ENCODE results near the gene VOPP1.

The VOPP1 gene

DNA sequence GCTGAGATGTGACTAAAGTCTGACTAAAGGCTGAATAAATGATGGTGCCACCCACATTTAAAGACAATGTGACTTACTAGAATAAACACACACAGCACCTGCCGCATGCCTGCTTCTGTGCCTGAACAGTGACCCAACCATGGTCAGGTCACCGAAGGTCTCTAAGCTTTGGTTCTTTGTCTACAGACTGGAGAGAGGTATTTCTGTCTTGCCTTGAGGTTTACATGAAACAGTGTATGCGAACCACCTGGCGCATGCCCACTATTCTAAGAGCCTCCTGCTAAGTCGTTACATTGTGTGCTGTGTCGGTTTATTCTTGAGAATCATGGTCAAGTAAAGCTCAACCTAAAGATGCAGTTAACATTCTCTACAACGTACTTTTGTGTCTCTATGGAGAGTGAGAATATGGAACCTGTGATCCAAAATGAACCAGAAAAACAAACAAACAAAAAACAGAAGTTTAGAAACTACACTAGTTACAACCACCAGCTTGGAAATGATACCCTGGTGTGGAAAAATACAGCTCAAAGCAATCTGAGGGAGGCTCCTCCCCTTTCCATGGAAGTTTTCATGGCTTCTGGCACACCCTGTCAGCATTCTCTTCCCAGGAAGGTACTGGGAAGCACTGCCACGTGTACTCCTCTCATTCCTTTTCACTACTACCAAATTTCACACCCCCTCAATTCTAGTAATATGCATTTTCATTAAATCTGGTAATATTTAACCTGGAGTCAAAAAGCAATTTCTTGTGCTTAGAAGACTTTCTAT is 40.0 kb downstream of the VOPP1 start:
- no peak for DNase-seq (ENCODE audit: low read depth)

DNA sequence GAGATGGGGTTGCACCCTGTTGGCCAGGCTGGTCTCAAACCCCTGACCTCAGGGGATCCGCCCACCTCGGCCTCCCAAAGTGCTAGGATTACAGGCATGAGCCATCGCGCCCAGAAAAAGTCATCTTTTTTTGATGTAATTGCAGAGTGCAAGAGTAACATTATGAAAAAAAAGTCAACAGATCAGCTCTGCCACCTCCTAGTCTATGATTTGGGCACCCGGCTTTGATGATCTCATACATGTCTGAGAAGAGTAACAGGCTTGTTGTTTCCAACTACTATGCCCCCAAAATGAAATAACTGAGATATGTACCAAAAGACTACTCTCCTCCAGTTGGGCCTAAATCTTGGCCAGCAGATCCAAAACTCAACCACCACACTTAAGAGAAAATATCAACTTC is 40.8 kb downstream of the VOPP1 start:
- no peak for DNase-seq (ENCODE audit: low read depth)

DNA sequence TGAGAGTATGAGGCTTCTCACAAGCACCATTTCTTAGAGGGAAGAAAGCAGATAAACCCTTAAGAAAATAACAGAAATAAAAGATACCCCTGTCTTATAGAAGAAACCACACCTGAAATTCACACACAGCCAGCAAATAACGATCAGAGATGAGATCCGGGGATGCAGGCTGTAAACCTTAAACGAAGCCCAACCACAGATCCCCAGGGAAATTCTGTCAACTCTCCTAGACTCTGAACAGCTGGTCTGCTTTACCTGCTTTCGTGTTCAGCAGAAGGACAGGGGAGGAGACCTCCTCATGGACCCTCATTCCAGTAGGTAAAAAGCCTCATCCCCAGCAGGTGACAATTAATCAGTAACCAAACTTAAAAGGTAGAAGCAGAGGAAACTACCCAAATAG is 45.0 kb downstream of the VOPP1 start:
- DNase-seq (ENCODE audit: low read depth) = no peak

DNA sequence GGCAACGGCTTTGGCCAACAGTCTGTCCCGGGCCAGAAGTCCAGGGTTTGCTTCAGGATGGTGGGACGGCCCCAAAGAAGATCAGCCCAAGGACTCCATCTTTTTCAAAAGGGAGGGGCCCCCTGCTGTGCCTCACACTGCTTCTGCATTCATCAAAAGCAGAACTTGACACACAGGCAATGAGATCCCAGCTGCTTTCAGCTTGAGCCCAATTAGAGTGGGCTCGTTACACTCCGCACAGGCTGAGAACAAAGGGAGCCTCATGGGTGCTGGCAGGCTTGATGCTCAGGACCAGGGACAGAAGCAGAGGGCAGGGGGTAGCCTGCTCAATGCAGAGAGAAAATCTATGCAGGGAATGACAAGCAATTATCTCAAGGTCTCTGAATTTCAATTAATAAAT is 45.5 kb downstream of the VOPP1 start:
- no peak for DNase-seq (ENCODE audit: low read depth)

DNA sequence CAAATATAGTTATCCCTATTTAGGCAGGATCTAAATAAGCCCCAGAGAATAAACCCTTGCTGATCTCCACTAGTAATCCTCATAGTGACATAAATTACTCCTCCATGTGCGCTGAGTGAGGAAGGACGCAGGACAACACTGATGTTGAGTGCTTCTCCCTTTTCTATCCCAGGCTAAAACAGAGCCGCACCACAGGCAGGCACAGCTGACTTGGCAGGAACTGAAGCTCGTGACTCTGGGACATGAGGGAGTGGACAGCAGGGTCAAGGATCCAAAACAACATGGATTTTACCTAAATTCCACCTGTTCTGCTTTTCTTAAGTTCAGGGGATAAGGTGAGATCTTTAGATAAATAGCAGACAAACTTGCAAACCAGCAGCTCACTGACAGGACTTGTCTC is 46.0 kb downstream of the VOPP1 start:
- DNase-seq (ENCODE audit: low read depth) = no peak

DNA sequence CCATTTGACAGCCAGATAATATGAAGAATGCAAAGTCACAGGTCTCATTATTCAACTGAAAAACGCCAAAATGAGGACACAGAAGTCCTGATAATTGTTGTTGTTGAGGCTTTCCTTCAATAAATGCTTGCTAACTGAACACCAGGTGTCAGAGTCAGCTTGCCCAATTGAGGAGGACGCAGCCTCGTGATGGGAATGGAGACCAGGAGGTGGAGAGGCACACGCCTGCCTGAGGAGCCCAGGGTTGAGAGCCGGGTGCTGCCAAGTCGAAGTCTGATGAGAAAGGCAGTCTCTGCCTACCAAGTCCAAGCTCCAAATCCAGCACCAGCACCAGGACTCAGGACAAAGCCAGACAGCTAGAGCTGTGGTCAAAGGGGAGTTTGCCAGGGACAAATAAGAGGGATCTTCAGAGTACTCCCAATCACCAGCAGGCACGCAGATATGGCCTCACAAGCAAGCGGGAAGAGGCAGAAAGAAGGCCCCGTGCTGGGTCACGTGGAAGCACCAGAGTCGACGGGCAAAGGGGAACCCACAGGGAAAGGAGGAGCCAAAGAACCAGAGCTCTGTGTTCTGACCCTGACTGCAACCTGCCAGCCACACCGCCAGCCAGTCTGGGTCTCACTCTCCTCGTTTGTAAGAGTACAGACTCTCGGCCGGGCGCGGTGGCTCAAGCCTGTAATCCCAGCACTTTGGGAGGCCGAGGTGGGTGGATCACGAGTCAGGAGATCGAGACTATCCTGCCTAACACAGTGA is 47.6 kb downstream of the VOPP1 start:
- DNase-seq (ENCODE audit: low read depth) = no peak

DNA sequence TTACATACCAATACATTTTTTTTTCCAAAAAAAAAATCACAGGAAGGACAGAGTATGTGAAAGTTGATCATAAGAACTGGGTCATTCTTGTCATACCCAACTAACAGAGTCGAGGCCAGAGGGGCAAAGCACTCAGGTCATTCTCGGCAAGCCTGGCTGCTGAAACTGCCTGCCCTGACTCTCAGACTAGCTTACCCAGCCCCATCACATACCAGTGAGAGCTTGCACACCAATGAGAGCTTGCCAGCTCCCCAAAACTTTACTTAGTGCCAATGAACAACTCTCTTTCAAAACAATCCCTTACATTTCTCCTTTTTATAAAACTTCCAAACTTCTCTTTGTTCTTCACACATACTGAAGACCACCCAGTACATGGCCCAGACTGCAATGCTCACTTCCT is 48.9 kb downstream of the VOPP1 start:
- DNase-seq (ENCODE audit: low read depth) = no peak

DNA sequence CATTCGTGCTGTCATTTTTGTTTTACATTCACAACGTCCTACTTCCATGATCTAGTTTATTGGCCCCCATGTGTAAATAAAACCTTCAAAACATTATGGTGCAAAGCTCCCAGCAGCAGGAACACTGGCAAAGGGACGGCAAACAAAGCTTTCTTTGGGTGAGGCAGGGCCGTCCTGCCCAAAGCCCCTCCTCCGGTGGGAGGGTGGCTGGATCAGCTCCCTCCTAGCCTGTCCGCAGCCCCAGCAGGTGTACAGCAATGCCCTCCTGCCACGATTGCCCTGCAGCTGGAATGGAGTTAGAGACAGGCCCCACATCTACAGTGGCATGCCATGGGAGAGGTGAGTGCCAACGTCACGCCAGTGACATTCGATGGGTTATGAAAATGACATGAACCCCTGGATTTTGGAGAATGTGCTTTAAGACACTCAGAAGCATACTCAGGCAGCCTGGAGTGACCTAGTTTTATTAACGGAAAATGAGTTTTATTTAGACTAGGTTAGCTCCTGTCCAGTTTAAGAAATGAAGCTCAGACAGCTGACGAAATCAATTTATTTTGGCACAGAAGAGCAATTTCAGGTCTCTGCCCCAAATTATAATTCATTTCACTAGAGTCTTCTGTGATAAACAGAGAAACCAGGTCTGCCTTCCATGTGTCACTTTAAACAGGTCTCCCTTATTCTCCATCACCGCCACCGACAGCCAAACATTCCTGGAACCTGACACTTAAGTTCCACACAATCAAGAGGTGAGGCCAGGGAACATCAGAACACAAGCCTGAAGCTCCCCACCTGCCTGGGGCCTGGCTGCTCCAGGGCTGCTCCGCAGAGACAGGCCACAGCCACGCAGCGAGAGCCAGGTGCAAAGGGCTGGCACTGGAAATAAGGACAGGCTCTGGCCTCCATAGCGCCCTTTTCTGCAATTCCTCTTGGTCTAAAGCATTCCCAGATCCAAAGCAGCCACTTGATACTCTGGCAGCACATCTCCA is 50.1 kb downstream of the VOPP1 start:
- no peak for DNase-seq (ENCODE audit: low read depth)

DNA sequence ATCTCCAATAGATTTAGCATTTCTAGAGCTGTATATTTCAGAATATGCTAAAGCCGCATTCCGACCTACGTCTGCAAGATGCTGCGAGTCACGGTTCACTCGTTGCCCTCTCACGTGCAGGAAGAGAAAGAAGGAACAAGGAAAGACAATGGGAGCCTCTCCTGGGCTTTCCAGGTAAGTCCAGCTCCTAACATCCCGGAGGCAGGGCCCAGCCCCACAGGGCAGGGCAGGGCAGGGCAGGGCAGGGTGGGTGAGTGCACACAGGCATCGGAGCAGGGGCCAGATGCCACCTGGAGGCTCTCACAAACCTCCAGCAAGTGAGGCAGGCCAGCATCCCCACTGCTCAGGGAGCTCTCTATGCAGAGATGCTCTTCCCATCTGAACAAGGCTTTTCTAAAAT is 50.8 kb downstream of the VOPP1 start:
- no peak for DNase-seq (ENCODE audit: low read depth)

DNA sequence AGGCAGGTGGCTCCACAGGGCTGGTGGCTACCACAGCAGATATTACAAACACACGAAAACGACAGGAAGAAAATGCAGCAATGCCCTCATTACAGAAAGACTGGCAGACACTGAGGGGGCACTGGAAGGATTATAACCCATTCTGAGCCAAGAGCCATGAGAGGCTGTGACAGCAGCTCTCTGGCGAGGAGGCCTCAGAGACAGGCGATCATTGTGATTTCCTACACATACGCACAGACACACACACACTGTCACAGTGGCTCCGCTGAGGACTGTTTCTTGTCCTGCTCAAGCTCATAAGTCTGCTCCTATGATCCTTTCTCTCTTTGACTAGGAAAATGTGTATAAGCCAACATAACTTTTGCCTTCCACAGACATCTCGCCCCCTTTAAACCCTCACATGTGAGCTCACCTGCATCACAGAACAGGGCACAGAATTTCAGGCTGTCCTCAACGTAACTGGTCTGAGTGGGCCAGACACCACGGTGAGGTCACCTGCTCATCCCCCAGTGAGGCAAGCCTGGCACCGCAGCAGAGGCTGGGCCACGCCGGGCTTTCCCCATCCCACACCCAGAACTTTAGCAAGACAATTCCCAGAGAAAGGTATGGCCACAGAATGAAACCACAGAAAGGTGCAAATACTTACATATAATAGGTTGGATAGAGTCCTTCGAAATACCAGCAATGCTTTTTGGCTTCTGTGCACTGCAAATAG is 51.7 kb downstream of the VOPP1 start:
- no peak for DNase-seq (ENCODE audit: low read depth)

DNA sequence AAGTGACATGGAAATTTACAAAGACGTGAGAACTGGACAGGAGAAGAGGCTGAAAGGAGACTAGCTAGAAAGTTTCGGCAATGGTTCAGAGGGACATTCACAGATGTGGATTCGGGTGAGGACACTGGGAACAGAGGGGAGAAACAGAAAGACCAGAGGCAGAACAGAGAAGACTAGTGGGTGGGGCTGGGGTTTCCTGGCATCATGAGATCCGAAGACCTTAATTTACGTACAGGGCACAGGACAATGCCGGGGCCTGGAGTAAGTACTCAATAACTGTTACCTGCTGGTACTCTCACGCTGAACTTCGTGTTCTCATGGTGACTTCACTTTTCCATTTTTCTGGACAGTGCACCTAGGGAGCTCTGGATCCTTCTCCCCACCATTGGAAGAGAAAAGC is 53.5 kb downstream of the VOPP1 start:
- no peak for DNase-seq (ENCODE audit: low read depth)

DNA sequence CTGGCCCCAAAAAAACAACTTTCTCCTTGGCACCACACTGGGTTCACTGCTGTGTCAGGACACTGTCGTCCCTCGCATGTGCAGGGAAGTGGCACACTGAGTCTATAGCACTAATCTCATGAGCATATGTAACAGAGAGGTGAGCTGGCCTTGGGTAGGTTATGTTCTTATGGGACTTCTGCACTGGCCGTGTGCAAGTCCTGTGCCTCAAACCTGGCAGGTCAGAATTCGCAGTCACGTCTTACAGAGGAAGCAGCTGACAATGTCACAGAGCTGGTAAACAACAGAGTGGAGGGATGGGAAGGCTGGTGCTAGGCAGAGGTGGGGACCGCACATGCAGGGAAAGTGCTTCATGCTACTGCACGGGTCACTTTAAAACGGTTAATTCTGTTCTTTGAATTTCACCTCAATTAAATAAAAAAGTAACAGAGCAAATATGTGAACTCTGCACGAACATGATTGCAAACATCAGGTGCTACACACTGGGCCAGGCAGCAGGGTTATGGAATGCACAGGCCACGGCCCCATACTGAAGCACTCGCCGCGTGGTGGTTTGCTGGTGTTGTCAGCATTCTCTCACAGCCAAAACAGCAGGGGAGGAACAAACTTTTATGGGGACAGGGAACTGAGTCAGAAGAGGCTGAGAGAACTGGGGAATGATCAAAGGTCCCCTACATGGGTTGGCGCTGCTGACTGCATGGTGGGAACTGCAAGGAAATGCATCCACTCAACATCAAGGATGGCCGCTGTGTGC is 54.2 kb downstream of the VOPP1 start:
- no peak for DNase-seq (ENCODE audit: low read depth)

DNA sequence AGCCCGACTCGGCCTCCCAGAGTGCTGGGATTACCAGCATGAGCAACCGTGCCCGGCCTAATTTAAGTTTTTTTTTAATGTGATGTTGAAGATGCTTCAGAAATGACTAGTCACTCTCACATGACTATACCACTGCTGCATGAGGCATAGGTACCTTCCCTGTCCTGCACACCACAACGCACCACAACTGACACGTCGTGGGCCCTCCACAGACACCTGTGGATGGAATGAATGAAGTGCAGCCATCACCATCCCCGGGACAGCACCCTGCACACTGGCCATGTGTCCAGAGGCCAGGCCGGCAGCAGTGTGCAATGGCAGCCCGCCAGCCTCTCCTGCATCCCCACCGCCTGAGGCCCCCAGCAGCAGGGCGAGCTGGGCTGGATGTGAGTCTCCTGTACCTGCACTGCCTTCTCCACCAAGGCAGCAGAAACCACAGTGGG is 55.1 kb downstream of the VOPP1 start:
- no peak for DNase-seq (ENCODE audit: low read depth)

DNA sequence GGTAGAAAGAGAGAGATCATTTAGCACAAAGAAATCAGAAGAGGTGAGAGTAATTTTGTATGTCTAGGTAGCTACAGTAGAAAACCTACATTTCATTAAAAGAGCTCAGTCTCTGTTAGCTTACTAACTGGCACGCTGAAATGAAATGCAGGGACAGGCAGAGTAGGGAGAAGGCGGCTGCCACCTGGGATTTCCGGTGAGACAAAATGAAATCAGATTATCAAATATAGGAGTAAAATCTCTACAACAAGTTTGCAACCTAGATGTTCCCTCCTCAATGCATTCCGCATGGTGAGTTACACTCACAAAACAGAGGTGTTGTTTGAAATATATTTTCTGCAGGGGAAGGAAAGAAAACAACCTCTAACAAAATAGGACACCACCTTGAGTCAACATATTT is 55.9 kb downstream of the VOPP1 start:
- DNase-seq (ENCODE audit: low read depth) = no peak

DNA sequence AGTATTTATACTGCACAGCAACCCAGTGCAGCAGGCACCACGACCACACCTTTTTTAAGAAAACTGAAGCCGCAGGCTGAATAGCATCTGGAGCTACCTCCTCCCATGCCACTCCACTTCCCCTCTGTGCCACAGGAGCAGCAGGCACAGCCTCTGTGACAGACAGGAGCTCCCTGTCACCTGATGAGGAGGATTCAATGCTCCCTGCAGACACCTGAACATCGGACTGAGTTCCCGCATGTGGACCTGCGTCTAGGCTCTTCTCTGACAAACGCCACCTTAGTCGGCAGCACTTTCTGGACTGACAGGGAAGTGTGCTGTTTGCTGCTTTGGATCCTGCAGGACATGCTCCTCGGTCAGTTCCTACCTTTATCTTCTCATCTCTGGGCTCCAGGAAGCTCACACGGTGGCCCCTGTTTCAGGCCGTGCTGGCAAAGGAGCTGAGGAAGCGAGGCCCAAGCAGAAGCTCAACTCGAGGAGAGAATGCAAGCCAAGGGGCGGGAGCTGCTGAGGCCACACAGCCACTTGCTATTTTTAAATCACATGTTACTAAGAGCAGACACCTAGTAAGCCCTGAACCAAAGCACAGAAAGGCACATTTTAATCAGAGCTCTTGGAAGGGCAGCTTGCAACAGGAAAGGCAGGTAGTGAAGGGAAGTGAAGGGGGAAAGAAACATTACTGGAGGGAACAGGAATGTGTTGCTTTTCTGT is 56.6 kb downstream of the VOPP1 start:
- DNase-seq (ENCODE audit: low read depth) = no peak

DNA sequence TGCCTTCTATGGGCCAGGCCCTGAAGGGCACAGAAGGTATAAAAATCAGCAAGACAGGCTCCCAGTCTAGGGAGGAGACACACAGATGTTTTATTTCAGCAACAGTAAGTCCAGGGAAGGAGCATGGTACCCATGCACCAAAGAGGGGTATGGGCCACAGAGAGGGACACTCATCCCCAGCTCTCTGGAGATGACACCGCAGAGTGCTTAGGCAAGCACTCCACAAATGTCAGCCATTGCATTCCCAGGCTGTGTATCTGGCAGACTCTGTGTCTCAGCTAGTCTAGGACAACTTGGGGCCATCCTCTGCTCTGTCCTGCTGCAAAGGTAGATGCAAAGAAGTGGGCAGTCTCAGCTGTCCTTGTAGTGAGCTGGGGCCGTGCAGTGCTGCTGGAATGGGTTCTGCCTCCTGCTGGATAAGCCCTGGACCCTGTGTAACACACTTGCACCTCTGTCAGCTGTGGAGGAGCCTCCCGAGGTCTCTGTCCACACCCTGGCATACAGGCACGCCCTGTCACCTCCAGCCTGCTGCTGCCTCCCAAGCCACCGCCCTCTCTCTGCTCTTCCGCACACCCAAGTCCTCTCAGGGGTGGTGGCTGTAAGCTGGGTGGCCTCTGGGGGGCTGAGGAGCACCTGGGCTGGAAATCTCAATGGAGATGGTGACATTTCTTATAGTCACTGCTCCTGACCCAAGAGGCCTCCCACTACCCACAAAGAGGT is 57.6 kb downstream of the VOPP1 start:
- no peak for DNase-seq (ENCODE audit: low read depth)

DNA sequence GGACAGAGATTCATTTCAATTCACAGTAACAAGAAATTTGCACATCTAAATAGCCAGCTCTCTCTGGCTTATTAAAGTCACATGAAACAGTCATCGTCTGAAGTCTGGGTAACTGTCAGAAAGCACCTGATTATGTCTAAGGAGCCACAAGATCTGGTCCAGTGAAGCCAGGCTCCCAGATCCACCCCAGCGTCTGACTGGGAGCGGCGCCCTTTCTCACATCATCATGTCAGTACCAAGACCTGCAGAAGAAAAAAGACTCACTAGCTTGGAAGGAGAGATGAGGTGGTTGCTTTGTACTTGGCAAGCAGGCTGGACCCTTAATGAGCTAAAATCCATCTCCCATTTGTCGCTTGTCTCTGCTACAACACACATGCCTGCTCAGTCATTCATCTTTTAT is 58.4 kb downstream of the VOPP1 start:
- DNase-seq (ENCODE audit: low read depth) = no peak

DNA sequence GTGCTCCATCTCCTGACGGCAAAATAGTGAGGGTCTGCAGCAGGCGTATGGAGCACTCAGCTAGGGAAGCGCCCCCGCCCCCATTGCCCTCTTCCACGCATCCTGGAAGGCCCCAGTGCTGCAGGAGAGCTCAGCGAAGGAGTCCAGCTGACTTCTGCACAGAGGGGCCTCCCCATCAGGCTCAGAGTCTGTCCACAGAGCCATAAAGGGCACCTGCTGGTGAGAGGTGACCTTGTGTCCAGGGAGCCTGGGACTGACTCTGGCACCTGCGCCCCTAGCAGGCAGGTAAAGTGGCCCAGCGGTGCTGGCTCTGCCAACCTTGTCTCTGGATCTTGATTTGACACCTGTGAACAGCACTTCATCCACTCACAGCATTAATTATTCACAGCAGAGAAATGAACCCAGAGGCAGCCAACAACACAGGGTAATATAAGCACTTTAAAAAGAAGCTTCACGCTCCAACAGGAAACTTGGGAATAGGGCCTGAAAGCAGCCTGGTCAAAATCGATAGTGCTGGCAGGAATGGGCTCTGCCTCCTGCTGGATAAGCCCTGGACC is 59.6 kb downstream of the VOPP1 start:
- DNase-seq (ENCODE audit: low read depth) = no peak

DNA sequence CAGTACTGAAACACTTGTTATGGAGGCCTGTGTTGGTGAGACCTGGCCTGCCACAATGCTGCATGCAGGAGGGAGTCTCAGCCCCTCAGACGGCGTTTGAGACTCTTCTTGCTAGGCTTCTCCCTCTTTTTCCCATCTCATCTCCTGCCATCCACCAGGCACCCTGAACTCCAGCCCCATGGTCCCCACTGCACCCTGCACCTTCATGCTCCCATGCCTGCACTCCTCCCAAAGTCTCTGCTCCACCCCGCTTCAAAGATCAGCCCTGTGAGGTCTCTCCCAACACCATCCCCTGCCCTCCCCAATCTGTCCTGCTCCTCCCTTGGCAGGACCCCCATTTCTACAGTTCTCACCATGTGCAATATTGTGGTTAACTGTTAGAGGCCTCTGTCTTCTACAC is 61.7 kb downstream of the VOPP1 start:
- no peak for DNase-seq (ENCODE audit: low read depth)
